GM12878 (cell line): ENCODE measurements around the gene WDSUB1. TPM values are rescaled to one million over a fixed set of nuclear protein-coding genes. Genes with fewer than 3 reads are reported as not detected.

Source experiments
- ATAC-seq: fragments of 200-7000 bp; cut with Tn5 transposase; 3 replicates; pipeline ENCODE4 v1.9.1; 2020; ENCODE audit warnings: mild to moderate bottlenecking, moderate library complexity
- BruUV-seq: library from RNA; stranded (reverse); fragments of 400-500 nt; replicated peaks from 2 replicates; lab custom pipeline; 2021; lab: Mats Ljungman, UMichigan
- CTCF ChIA-PET: fragments of 300-600 bp; sonication (Branson Sonifier 250); formaldehyde crosslinking; extraction: SDS; loops from one replicate; lab custom pipeline; 2021; ENCODE audit warnings: inconsistent platforms; lab: Yijun Ruan, JAX
- POLR2A ChIA-PET: fragments of 350-600 bp; formaldehyde crosslinking; extraction: SDS; loops from one replicate; lab custom pipeline; 2021; ENCODE audit warnings: inconsistent platforms; lab: Charles Lee
- RAD21 ChIA-PET: fragments of 300-600 bp; sonication (Branson Sonifier 250); formaldehyde crosslinking; loops from one replicate; lab custom pipeline; 2023; ENCODE audit warnings: antibody characterized with exemption; ENCODE audit not compliant: unreplicated experiment; lab: Charles Lee
- SMC1A ChIA-PET: fragments of 300-600 bp; sonication (Branson Sonifier 250); formaldehyde crosslinking; loops from one replicate; lab custom pipeline; 2023; ENCODE audit not compliant: unreplicated experiment, uncharacterized antibody; lab: Charles Lee
- DNase-seq: peaks from one replicate; pipeline ENCODE4 v3.0.0-alpha.2; 2011; ENCODE audit warnings: low read depth, low spot score
- FAIRE-seq: peaks from 3 replicates; lab custom pipeline; 2011; peaks lifted over from hg19 to GRCh38; lab: Jason Lieb, UNC
- H2AFZ ChIP-seq: 2 replicates; pipeline ENCODE4 v1.6.0; 2011; ENCODE audit warnings: low read depth, low read length, control low read depth; ENCODE audit not compliant: control insufficient read depth
- H3K27ac ChIP-seq: 2 replicates; pipeline ENCODE4 v1.5.1; 2011; ENCODE audit warnings: control low read depth; ENCODE audit not compliant: control insufficient read depth, insufficient read depth
- H3K27me3 ChIP-seq, 2 experiments: replicated peaks in 1 of 2; 2 replicates each; pipeline versions ENCODE4 v1.6.0 to v1.6.1; 2011; ENCODE audit warnings: low read length in 1 of 2; ENCODE audit not compliant: control insufficient read depth in 2 of 2, insufficient read depth in 2 of 2
- H3K36me3 ChIP-seq, 2 experiments: 2 replicates each; pipeline ENCODE4 v1.5.1; 2011; ENCODE audit warnings: low read length in 1 of 2; ENCODE audit not compliant: control insufficient read depth in 2 of 2, insufficient read depth in 2 of 2
- H3K4me1 ChIP-seq: 2 replicates; pipeline ENCODE4 v1.6.1; 2011; ENCODE audit warnings: mild to moderate bottlenecking, low read length, moderate library complexity, mixed read lengths; ENCODE audit not compliant: control insufficient read depth, insufficient read depth
- H3K4me2 ChIP-seq: 2 replicates; pipeline ENCODE4 v1.6.0; 2011; ENCODE audit warnings: control low read depth; ENCODE audit not compliant: control insufficient read depth, insufficient read depth
- H3K4me3 ChIP-seq: fragments of 200-600 bp; sonication (generic); 2 replicates; pipeline ENCODE4 v1.5.1; 2016
- H3K79me2 ChIP-seq: 2 replicates; pipeline ENCODE4 v1.6.0; 2011; ENCODE audit warnings: low read length; ENCODE audit not compliant: control insufficient read depth, insufficient read depth
- H3K9ac ChIP-seq: 2 replicates; pipeline ENCODE4 v1.8.0; 2011; ENCODE audit warnings: low read length, control low read depth, mixed read lengths; ENCODE audit not compliant: control insufficient read depth, insufficient read depth
- H3K9me3 ChIP-seq: replicated peaks from 3 replicates; pipeline ENCODE4 v1.5.1; 2011; ENCODE audit warnings: mild to moderate bottlenecking, low read length; ENCODE audit not compliant: control insufficient read depth, insufficient read depth
- H4K20me1 ChIP-seq: 2 replicates; pipeline ENCODE4 v1.6.0; 2011; ENCODE audit not compliant: control insufficient read depth, insufficient read depth
- BCLAF1 ChIP-seq: fragments of 450-650 bp; IDR thresholded peaks from 2 replicates; pipeline ENCODE4 v1.6.1; 2017; ENCODE audit warnings: antibody characterized with exemption, mild to moderate bottlenecking, moderate library complexity
- BRCA1 ChIP-seq: IDR thresholded peaks from 2 replicates; pipeline ENCODE4 v1.6.1; 2011; ENCODE audit warnings: low read depth, low read length, improper control_type of control experiment
- EED ChIP-seq: sonication (generic); IDR thresholded peaks from 2 replicates; pipeline ENCODE4 v1.6.1; 2016; ENCODE audit warnings: antibody characterized with exemption, low read depth
- FOXK2 ChIP-seq: fragments of 450-650 bp; IDR thresholded peaks from 2 replicates; pipeline ENCODE4 v1.6.1; 2017; ENCODE audit warnings: mild to moderate bottlenecking, moderate library complexity
- HDGF ChIP-seq: fragments of 450-650 bp; IDR thresholded peaks from 2 replicates; pipeline ENCODE4 v1.6.1; 2016; ENCODE audit warnings: antibody characterized with exemption
- MYC ChIP-seq: IDR thresholded peaks from 2 replicates; pipeline ENCODE4 v1.6.1; 2011; ENCODE audit warnings: mild to moderate bottlenecking, low read length, moderate library complexity, inconsistent platforms; ENCODE audit not compliant: insufficient read depth, insufficient replicate concordance, insufficient read length, severe bottlenecking
- PRDM15 ChIP-seq: fragments of 450-650 bp; formaldehyde crosslinking; IDR thresholded peaks from 2 replicates; pipeline ENCODE4 v1.4.0; 2020; ENCODE audit warnings: mild to moderate bottlenecking, moderate library complexity
- RCOR1 ChIP-seq: conservative IDR thresholded peaks from 2 replicates; pipeline ENCODE4 v1.6.1; 2012; ENCODE audit warnings: low read depth, low read length, improper control_type of control experiment
- RFX5 ChIP-seq: IDR thresholded peaks from 2 replicates; pipeline ENCODE4 v1.6.1; 2011; ENCODE audit warnings: low read depth, low read length, improper control_type of control experiment
- SIX5 ChIP-seq: IDR thresholded peaks from 2 replicates; pipeline ENCODE4 v1.6.1; 2011; ENCODE audit warnings: mild to moderate bottlenecking, low read depth, low read length, moderate library complexity; ENCODE audit not compliant: severe bottlenecking
- SMAD1 ChIP-seq: fragments of 450-650 bp; IDR thresholded peaks from 2 replicates; pipeline ENCODE4 v1.6.1; 2018; ENCODE audit warnings: mild to moderate bottlenecking, low read depth; ENCODE audit not compliant: partially characterized antibody
- SMAD5 ChIP-seq: IDR thresholded peaks from 2 replicates; pipeline ENCODE4 v1.6.1; 2016; ENCODE audit warnings: antibody characterized with exemption, low read depth
- TCF12 ChIP-seq: IDR thresholded peaks from 2 replicates; pipeline ENCODE4 v1.6.1; 2011; ENCODE audit warnings: low read depth, mild to moderate bottlenecking, low read length
- ZBTB33 ChIP-seq: fragments of 450-650 bp; IDR thresholded peaks from 2 replicates; pipeline ENCODE4 v1.6.1; 2017; ENCODE audit warnings: mild to moderate bottlenecking
- ZNF274 ChIP-seq: IDR thresholded peaks from one replicate; pipeline ENCODE4 v1.8.0; 2011; ENCODE audit not compliant: insufficient read length, insufficient read depth
- ZNF384 ChIP-seq: IDR thresholded peaks from 2 replicates; pipeline ENCODE4 v1.6.1; 2012; ENCODE audit warnings: low read depth, mild to moderate bottlenecking, low read length, improper control_type of control experiment, borderline replicate concordance
- ZNF622 ChIP-seq: fragments of 450-650 bp; IDR thresholded peaks from 2 replicates; pipeline ENCODE4 v1.6.1; 2017; ENCODE audit warnings: mild to moderate bottlenecking, inconsistent platforms
- WGBS: methylation state at CpG from one replicate; pipeline ENCODE4 v1.1.6; 2016; ENCODE audit warnings: low lambda C conversion rate; ENCODE audit not compliant: insufficient replicate concordance, insufficient coverage; ENCODE audit errors: missing lambda C conversion rate; 5-methylcytosine and 5-hydroxymethylcytosine counted together
- in situ Hi-C: fragments of 300-500 bp; cut with MboI; formaldehyde crosslinking; loops from 9 replicates; pipeline ENCODE4 v1.14.3; 2018; ENCODE audit warnings: mixed read lengths
- intact Hi-C: fragments of 100-400 bp; cut with micrococcal nuclease; formaldehyde crosslinking; loops from one replicate; pipeline ENCODE4 v1.14.2; 2022; ENCODE audit not compliant: unreplicated experiment
- polyA plus RNA-seq, 11 experiments: library from polyadenylated mRNA; depleted of rRNA in 4 of 11; unstranded in 6 of 11; stranded (reverse) in 5 of 11; fragments of >200 nt; fragmentation: Nextera tagmentation in 4 of 11; fragmentation: Illumina TruSeq in 1 of 11; extraction: Ambion mirVana in 4 of 11; extraction: Trizol in 1 of 11; gene quantifications; 1 replicate in 1 of 11; 2 replicates in 10 of 11; pipeline versions ENCODE4 v1.2.1 to v1.2.3, GENCODE V29; 2011 to 2016; ENCODE audit warnings: inconsistent platforms in 2 of 11, missing spikeins in 2 of 11, low read depth in 1 of 11
- total RNA-seq, 4 experiments: library from RNA; depleted of rRNA in 3 of 4; stranded (reverse); fragments of >200 nt in 3 of 4; fragmentation: Illumina TruSeq in 1 of 4; extraction: Trizol in 1 of 4; gene quantifications; 2 replicates each; pipeline versions ENCODE4 v1.2.1 to v1.2.3, GENCODE V29; 2013 to 2021

Gene WDSUB1
- total and polyA plus RNA-seq, 10 of the 15 experiments (the other 5 are each of a cell fraction or from before 2014, with no cell fraction given) = 4.4 to 12.7 (median 7.6) TPM

- WGBS = 56% methylated on average over 3 of the region's 3 CpGs
- ChIA-PET RAD21 (no interaction called here), POLR2A (no interaction called here), SMC1A (interaction anchor here (0.8 to 1.7 kb wide), 3 partner anchors 16 to 284 kb away, joined by 3 to 6 read pairs (median 3); no protein-coding TSS in a partner anchor), CTCF (interaction anchor here (0.6 kb wide), 1 partner anchor 782 kb away, joined by 3 read pairs; no protein-coding TSS in a partner anchor)
- no peak overlapping the region for H2AFZ ChIP-seq
- peaks cover 2% of the 10 kb centered on the region for H3K4me1 ChIP-seq
- H4K20me1 ChIP-seq = no peaks in the 10 kb centered on the region
- no peak overlapping the region for H3K9ac ChIP-seq
- peaks cover 0 to 3% of the 10 kb centered on the region in 2 experiments; a peak in 1 of 4 replicates for H3K36me3 ChIP-seq
- no TSS peak for BruUV-seq
- no peaks in the 10 kb centered on the region for H3K9me3 ChIP-seq
- intact Hi-C loops = no loop called here
- no peaks in the 10 kb centered on the region for H3K27me3 ChIP-seq
- TF ChIP-seq PRDM15 (CRISPR knock-in tag) = no peak
- TF ChIP-seq SIX5 = no peak
- no peak for TF ChIP-seq BRCA1
- TF ChIP-seq RCOR1 = no peak
- no peak for TF ChIP-seq ZNF384
- no peak for TF ChIP-seq FOXK2
- TF ChIP-seq BCLAF1 = no peak
- TF ChIP-seq ZBTB33 = no peak
- no peak for TF ChIP-seq SMAD5
- no peak for TF ChIP-seq SMAD1
- TF ChIP-seq EED = no peak
- TF ChIP-seq TCF12 = no peak
- no peak for TF ChIP-seq RFX5
- TF ChIP-seq ZNF274 = no peak
- no peak for TF ChIP-seq HDGF
- no peak for TF ChIP-seq MYC
- no peak for TF ChIP-seq ZNF622
- no peak overlapping the region for H3K27ac ChIP-seq
- no peak overlapping the region for H3K4me2 ChIP-seq
- no peak for DNase-seq
- FAIRE-seq = no peak
- in situ Hi-C loops = no loop called here
- ATAC-seq = no peak
- no peak overlapping the region for H3K4me3 ChIP-seq
- no peaks in the 10 kb centered on the region for H3K79me2 ChIP-seq
These were observed 53.9 kb downstream of the WDSUB1 start for GRCh38 chr2:159232456-159233170.
